Dermis microvascular lymphatic vessel endothelial cell (primary cell): ENCODE measurements around the gene HTT-AS. TPM values are rescaled to one million over a fixed set of nuclear protein-coding genes. Genes with fewer than 3 reads are reported as not detected.
"Not testable (repeated sequence)": the region's sequence is repeated elsewhere in the genome, so short reads cannot be mapped to it uniquely, and the experiment has no call there.

Experiments used
- DNase-seq, 2 donors: peaks; one replicate each; pipeline versions ENCODE4 v3.0.0 to v3.0.0-alpha.2; 2010; ENCODE audit warnings: low read depth in 2 of 2
- total RNA-seq: library from RNA; depleted of rRNA; stranded (reverse); fragments of >200 nt; gene quantifications from 2 replicates; pipeline ENCODE4 v1.2.1, GENCODE V29; 2014

HTT-AS gene
- not detected in 2 replicates for total RNA-seq

DNA sequence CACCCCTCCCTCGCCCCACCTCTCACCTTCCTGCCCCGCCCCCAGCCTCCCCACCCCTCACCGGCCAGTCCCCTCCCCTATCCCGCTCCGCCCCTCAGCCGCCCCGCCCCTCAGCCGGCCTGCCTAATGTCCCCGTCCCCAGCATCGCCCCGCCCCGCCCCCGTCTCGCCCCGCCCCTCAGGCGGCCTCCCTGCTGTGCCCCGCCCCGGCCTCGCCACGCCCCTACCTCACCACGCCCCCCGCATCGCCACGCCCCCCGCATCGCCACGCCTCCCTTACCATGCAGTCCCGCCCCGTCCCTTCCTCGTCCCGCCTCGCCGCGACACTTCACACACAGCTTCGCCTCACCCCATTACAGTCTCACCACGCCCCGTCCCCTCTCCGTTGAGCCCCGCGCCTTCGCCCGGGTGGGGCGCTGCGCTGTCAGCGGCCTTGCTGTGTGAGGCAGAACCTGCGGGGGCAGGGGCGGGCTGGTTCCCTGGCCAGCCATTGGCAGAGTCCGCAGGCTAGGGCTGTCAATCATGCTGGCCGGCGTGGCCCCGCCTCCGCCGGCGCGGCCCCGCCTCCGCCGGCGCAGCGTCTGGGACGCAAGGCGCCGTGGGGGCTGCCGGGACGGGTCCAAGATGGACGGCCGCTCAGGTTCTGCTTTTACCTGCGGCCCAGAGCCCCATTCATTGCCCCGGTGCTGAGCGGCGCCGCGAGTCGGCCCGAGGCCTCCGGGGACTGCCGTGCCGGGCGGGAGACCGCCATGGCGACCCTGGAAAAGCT lies at the start of gene HTT-AS, which contains the start of gene HTT:
TSS of gene HTT-AS (minus strand) at position 461 of the 768 bp plus-strand sequence.
TSS of gene HTT (plus strand) at position 604 of the 768 bp plus-strand sequence. CDS start at position 749, 145 bp downstream.
- peak; percentile 76 to 94 for DNase-seq

DNA sequence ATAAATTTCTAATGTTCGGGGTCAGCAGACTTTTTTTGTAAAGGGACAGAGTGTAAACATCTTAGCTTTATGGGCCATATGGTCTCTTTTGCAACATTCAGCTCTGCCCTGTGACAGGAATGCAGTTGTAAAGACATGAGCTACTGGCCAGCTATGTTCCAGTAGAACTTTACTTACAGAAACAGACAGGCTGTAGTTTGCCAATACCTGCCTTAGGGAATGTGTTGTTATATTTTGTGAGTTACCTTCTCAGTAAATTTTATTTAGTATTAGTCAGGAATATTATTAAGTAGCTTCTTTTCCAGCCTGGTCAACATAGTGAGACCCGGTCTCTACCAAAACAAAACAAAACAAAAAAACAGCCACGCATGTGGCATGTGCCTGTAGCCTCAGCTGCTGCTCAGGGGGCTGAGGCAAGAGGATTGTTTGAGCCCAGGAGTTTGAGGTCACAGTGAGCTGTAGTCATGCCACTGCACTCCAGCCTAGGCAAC lies 48.9 kb upstream of the HTT-AS start:
- DNase-seq: peak in 1 of 2 donors; percentile 65

DNA sequence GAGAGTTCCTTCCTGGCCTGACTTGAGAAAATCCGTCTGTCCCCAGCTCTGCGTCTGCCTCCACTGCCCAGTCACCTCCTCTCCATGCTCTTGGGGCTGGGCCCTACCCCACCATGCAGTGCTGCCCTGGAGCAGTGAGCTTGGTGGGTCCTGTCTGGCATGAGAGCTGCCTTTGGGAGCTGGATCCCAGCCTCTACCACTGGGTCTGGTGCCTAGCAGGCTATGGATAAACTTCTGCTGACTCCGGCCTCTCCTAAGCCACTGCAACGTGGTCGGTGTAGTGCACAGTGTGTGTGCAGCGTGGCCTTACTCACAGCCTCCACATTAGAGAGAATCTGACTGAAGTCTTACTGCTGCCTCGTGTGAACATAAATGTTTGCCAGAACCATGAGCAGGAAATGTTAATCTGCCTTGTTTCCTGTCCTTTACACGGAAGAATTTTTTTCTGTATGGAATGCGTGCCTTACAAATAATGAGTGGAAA lies 47.8 kb upstream of the HTT-AS start:
- peak; percentile 88 to 96 for DNase-seq

GRCh38 chr4:3121596-3121995 lies 47.3 kb upstream of the HTT-AS start:
- no peak for DNase-seq

DNA sequence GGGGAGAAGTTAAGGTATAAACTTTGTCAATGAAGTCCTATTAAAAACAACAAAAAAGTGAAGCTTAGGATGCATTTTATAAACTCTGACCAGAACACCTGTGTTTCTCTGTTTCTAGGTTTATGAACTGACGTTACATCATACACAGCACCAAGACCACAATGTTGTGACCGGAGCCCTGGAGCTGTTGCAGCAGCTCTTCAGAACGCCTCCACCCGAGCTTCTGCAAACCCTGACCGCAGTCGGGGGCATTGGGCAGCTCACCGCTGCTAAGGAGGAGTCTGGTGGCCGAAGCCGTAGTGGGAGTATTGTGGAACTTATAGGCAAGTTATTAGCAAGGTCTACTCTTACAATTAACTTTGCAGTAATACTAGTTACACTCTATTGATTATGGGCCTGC lies 46.8 kb upstream of the HTT-AS start:
- DNase-seq: no peak

DNA sequence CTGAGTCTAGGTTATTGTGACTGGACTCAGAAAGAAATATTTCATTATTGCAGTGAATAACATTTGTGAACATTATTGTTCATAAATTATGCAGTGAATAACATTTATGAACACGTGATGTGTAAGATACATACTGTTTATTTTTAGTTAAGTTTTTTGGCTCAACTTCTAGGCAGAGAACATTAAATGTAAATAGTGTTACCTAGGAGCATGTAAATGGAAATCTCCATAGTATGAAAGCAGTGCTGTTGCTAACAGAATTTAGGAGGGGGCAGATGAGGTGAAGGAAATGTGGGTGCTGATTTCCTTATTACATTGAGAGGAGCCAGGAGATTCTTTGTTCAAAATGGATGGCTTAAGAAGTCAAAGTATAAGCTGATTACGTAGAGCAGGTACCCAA lies 45.1 kb upstream of the HTT-AS start:
- DNase-seq: no peak

GRCh38 chr4:3118312-3118711 lies 44.0 kb upstream of the HTT-AS start:
- DNase-seq: no peak

GRCh38 chr4:3116955-3117354 lies 42.6 kb upstream of the HTT-AS start:
- DNase-seq: no peak

- no peak for DNase-seq
Observed at GRCh38 chr4:3115637-3116270, 41.4 kb upstream of the HTT-AS start.

- DNase-seq: no peak
Observed at GRCh38 chr4:3114377-3114776, 40.0 kb upstream of the HTT-AS start.

- peak in 1 of 2 donors; percentile 29 for DNase-seq
Observed at GRCh38 chr4:3112609-3113469, 38.5 kb upstream of the HTT-AS start.

- peak in 1 of 2 donors; percentile 12 for DNase-seq
Observed at GRCh38 chr4:3112201-3112600, 37.9 kb upstream of the HTT-AS start.

- DNase-seq: peak in 1 of 2 donors; percentile 92
Observed at GRCh38 chr4:3111461-3111860, 37.1 kb upstream of the HTT-AS start.

GRCh38 chr4:3108211-3108610 lies 33.9 kb upstream of the HTT-AS start:
- no peak for DNase-seq

- DNase-seq: peak in 1 of 2 donors; percentile 63
Observed at GRCh38 chr4:3107691-3108121, 33.4 kb upstream of the HTT-AS start.

DNA sequence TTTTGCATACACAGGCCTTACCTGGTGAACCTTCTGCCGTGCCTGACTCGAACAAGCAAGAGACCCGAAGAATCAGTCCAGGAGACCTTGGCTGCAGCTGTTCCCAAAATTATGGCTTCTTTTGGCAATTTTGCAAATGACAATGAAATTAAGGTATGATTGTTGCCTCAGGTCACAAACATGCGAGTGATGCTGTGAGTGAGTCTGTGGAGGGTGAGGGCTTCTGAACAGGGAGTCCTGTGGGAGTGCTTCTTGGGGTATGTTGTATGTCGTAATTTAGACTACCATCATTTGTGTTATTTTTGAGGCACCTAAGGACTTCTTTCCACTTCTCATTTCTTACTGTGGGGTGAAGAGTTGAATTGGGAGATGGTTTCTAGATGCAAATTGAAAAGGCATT lies 32.9 kb upstream of the HTT-AS start:
- no peak for DNase-seq

DNA sequence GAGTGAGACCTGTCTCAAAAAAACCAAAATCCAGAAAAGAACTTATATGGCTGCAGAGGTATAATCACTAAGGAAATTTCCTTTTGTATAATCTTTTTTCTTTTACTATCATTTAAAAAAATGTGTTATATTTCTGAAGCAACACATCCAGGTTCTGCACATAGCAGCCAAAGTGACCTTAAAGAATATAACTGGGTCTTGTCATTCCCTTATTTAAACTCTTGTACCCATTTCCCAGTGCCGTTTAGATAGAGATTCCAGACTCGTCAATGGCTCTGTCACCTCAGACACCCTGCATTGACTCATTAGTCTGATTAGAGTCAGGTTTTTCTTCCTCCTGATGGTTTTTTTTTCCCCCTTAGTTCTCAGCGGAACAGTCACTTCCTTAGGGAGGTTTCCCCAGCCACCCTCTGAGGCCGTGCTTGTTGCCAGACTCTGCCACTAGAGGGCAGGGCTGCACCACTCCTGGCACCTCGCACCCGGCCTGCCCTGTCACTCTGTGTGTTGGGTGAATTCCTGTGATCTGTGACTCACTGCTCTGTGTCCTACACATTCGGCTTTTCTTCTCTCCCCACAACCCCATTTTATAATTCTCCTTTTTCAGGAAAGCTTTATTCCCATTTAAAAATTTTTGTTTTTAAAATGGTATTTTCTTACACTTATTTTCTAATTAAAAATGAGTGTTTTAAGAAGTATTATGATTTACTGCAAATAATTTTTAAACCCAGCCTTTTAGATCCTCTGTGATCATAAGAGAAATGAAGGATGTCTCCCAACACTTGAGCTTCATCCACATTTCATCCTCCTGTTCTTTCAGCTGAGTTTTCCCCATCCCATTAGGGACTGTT lies 32.2 kb upstream of the HTT-AS start:
- DNase-seq: peak; percentile 78 to 94

- DNase-seq: no peak
Observed at GRCh38 chr4:3098346-3098745, 24.0 kb upstream of the HTT-AS start.

DNA sequence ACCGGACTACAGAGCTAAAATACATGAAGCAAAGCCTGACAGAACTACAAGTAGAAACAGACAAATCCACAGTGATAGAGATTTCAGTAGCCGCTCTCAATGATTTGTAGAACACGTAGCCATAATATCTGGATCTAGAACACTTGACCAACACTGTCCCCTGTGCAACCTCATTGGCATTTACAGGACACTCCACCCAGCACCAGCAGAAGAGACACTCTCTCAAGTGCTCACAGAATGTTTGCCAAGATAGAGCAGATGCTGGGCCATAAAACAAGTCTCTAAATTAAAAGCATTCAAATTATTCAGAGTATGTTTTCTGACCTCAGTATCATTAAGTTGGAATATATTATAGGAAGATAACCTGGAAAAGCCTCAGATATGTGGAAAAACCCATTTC lies 21.9 kb upstream of the HTT-AS start:
- DNase-seq: no peak

GRCh38 chr4:3094701-3095100 lies 20.4 kb upstream of the HTT-AS start:
- DNase-seq: not testable (repeated sequence)

GRCh38 chr4:3091464-3091863 lies 17.1 kb upstream of the HTT-AS start:
- DNase-seq: no peak
